Smooth muscle cell (in vitro differentiated cells): ENCODE results near the gene HIRIP3. TPM values are rescaled to one million over a fixed set of nuclear protein-coding genes. Genes with fewer than 3 reads are reported as not detected.

Experiments used
- DNase-seq: peaks from one replicate; lab custom pipeline; 2025; ENCODE audit not compliant: unreplicated experiment; lab: John Stamatoyannopoulos, UW
- H2AFZ ChIP-seq: fragments of 200-600 bp; sonication (generic); 2 replicates; pipeline ENCODE4 v1.6.0; 2016; ENCODE audit warnings: antibody characterized with exemption, low read depth, mild to moderate bottlenecking
- H3F3A ChIP-seq: fragments of 200-600 bp; sonication (generic); 2 replicates; pipeline ENCODE4 v1.6.0; 2017; ENCODE audit warnings: antibody characterized with exemption, low read depth
- H3K27ac ChIP-seq: fragments of 200-600 bp; sonication (generic); 2 replicates; pipeline ENCODE4 v1.5.1; 2016; ENCODE audit warnings: low read depth, mild to moderate bottlenecking
- H3K27me3 ChIP-seq: fragments of 200-600 bp; sonication (generic); 2 replicates; pipeline ENCODE4 v1.6.1; 2016; ENCODE audit warnings: low read depth, mild to moderate bottlenecking
- H3K36me3 ChIP-seq: fragments of 200-600 bp; sonication (generic); 2 replicates; pipeline ENCODE4 v1.5.1; 2016; ENCODE audit warnings: low read depth
- H3K4me1 ChIP-seq: fragments of 200-600 bp; sonication (generic); 2 replicates; pipeline ENCODE4 v1.5.1; 2016; ENCODE audit warnings: low read depth
- H3K4me2 ChIP-seq: fragments of 200-600 bp; sonication (generic); 2 replicates; pipeline ENCODE4 v1.6.0; 2016; ENCODE audit warnings: mild to moderate bottlenecking
- H3K4me3 ChIP-seq: fragments of 200-600 bp; sonication (generic); 2 replicates; pipeline ENCODE4 v1.5.1; 2016; ENCODE audit warnings: mild to moderate bottlenecking
- H3K79me2 ChIP-seq: fragments of 200-600 bp; sonication (generic); 2 replicates; pipeline ENCODE4 v1.6.0; 2016; ENCODE audit warnings: low read depth, mild to moderate bottlenecking
- H3K9ac ChIP-seq: fragments of 200-600 bp; sonication (generic); 2 replicates; pipeline ENCODE4 v1.6.0; 2016; ENCODE audit warnings: low read depth
- H3K9me3 ChIP-seq: fragments of 200-600 bp; sonication (generic); replicated peaks from 2 replicates; pipeline ENCODE4 v1.5.1; 2016; ENCODE audit warnings: low read depth
- H4K20me1 ChIP-seq: fragments of 200-600 bp; sonication (generic); 2 replicates; pipeline ENCODE4 v1.6.0; 2016; ENCODE audit warnings: low read depth
- WGBS: methylation state at CpG from one replicate; pipeline ENCODE4 v1.1.7; 2016; ENCODE audit warnings: low lambda C conversion rate; 5-methylcytosine and 5-hydroxymethylcytosine counted together
- polyA plus RNA-seq: library from polyadenylated mRNA; unstranded; fragments of >200 nt; fragmentation: Nextera tagmentation; extraction: Ambion mirVana; gene quantifications from 2 replicates; pipeline ENCODE4 v1.2.1, GENCODE V29; 2016
- total RNA-seq: library from RNA; depleted of rRNA; stranded (reverse); fragments of >200 nt; gene quantifications from 2 replicates; pipeline ENCODE4 v1.2.3, GENCODE V29; 2014
- TF ChIP-seq, protein P1 (sequence below): fragments of 200-600 bp; sonication (generic); IDR thresholded peaks from 2 replicates; pipeline ENCODE4 v1.5.1; 2017; ENCODE audit warnings: borderline replicate concordance, mild to moderate bottlenecking, antibody characterized with exemption; ENCODE audit not compliant: insufficient read depth, poor library complexity, severe bottlenecking

Gene HIRIP3
- total and polyA plus RNA-seq, 2 experiments from 2014 or later = 11.3 to 13.9 TPM

GRCh38 chr16:29989111-29989858 lies 6.1 kb downstream of the HIRIP3 start:
- H3F3A ChIP-seq = peaks cover 4% of the 10 kb centered on the region
- DNase-seq = no peak
- H3K4me1 ChIP-seq = no peaks in the 10 kb centered on the region
- whole genome bisulfite sequencing = 94% methylated on average over 23 of the region's 23 CpGs
- H3K4me3 ChIP-seq = no peak overlapping the region
- H4K20me1 ChIP-seq = no peaks in the 10 kb centered on the region
- no peaks in the 10 kb centered on the region for H3K79me2 ChIP-seq
- no peak overlapping the region for H3K27ac ChIP-seq
- H3K9ac ChIP-seq = no peak overlapping the region
- H3K27me3 ChIP-seq = no peaks in the 10 kb centered on the region
- H2AFZ ChIP-seq = no peak overlapping the region
- no peak overlapping the region for H3K4me2 ChIP-seq
- no peaks in the 10 kb centered on the region for H3K9me3 ChIP-seq
- no peaks in the 10 kb centered on the region for H3K36me3 ChIP-seq
- TF ChIP-seq, protein P1, sequence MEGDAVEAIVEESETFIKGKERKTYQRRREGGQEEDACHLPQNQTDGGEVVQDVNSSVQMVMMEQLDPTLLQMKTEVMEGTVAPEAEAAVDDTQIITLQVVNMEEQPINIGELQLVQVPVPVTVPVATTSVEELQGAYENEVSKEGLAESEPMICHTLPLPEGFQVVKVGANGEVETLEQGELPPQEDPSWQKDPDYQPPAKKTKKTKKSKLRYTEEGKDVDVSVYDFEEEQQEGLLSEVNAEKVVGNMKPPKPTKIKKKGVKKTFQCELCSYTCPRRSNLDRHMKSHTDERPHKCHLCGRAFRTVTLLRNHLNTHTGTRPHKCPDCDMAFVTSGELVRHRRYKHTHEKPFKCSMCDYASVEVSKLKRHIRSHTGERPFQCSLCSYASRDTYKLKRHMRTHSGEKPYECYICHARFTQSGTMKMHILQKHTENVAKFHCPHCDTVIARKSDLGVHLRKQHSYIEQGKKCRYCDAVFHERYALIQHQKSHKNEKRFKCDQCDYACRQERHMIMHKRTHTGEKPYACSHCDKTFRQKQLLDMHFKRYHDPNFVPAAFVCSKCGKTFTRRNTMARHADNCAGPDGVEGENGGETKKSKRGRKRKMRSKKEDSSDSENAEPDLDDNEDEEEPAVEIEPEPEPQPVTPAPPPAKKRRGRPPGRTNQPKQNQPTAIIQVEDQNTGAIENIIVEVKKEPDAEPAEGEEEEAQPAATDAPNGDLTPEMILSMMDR = no peak

- peaks cover 4% of the 10 kb centered on the region for H3F3A ChIP-seq
- no peaks in the 10 kb centered on the region for H4K20me1 ChIP-seq
- H3K4me1 ChIP-seq = no peaks in the 10 kb centered on the region
- H3K4me2 ChIP-seq = no peak overlapping the region
- H3K9ac ChIP-seq = no peak overlapping the region
- no peak for DNase-seq
- TF ChIP-seq, protein P1 = no peak
- WGBS = 96% methylated on average over 17 of the region's 17 CpGs
- no peaks in the 10 kb centered on the region for H3K36me3 ChIP-seq
- no peaks in the 10 kb centered on the region for H3K27me3 ChIP-seq
- no peak overlapping the region for H3K27ac ChIP-seq
- no peaks in the 10 kb centered on the region for H3K9me3 ChIP-seq
- no peak overlapping the region for H2AFZ ChIP-seq
- H3K79me2 ChIP-seq = no peaks in the 10 kb centered on the region
- no peak overlapping the region for H3K4me3 ChIP-seq
These were observed 6.9 kb downstream of the HIRIP3 start for GRCh38 chr16:29988346-29989075.

- H3K9ac ChIP-seq = no peak overlapping the region
- DNase-seq = no peak
- H3K27ac ChIP-seq = no peak overlapping the region
- H3K4me1 ChIP-seq = no peaks in the 10 kb centered on the region
- no peaks in the 10 kb centered on the region for H3K9me3 ChIP-seq
- no peaks in the 10 kb centered on the region for H4K20me1 ChIP-seq
- TF ChIP-seq, protein P1 = no peak
- no peak overlapping the region for H3K4me3 ChIP-seq
- H3K36me3 ChIP-seq = no peaks in the 10 kb centered on the region
- H3F3A ChIP-seq = peaks cover 4% of the 10 kb centered on the region
- no peak overlapping the region for H2AFZ ChIP-seq
- H3K79me2 ChIP-seq = no peaks in the 10 kb centered on the region
- no peak overlapping the region for H3K4me2 ChIP-seq
- H3K27me3 ChIP-seq = no peaks in the 10 kb centered on the region
- WGBS = 97% methylated on average over 35 of the region's 35 CpGs
These were observed 7.9 kb downstream of the HIRIP3 start for GRCh38 chr16:29987371-29988085.
